HG03378 (cell line): ENCODE measurements around the gene RAB3GAP2.
"Not testable (repeated sequence)": the region's sequence is repeated elsewhere in the genome, so short reads cannot be mapped to it uniquely, and the experiment has no call there.

Experiments
- ATAC-seq: cut with Tn5 transposase; IDR thresholded peaks from one replicate; pipeline ENCODE4 v1.9.1; 2021; ENCODE audit warnings: mild to moderate bottlenecking, moderate library complexity; ENCODE audit not compliant: unreplicated experiment

RAB3GAP2 gene

GRCh38 chr1:220287129-220287528, 14.9 kb upstream of the RAB3GAP2 start:
- no peak for ATAC-seq

DNA sequence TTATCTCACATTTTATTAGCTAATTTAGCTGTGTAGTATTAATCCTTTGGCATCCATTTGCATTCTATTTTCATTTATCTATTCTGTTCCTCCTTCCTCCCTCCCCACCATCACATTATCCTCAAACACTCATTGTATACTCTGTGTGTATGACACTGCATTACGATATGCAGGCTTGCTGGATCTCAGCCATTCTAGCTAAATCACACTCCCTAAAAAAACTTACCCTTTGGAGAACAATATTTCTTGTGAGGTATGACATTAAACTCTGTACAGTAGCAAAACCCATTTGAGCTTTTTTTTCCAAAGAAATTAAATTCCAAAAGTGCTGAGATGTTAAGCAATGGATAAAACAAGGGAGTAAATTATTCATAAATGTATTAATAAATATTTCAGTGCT, 11.4 kb upstream of the RAB3GAP2 start:
- ATAC-seq: no peak

DNA sequence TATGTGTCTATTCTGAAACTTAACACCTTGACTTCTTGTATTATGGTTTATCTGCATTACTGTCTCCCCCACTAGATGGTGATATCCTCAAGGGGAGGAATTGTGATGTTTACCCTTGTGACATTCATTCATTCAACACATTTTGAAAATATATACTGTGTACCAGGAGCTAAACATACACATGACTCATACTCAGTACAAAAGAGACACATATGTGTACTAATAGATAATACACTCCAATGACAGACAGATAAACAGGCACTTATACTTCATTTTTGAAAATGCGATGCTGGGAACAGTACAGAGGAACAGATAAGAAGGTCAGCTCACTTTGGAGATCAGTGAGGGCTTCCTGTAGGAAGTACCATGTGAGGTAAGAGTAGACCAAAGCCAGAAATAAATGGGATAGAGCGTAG, 8.9 kb upstream of the RAB3GAP2 start:
- ATAC-seq: no peak

GRCh38 chr1:220280249-220280648, 8.0 kb upstream of the RAB3GAP2 start:
- no peak for ATAC-seq

DNA sequence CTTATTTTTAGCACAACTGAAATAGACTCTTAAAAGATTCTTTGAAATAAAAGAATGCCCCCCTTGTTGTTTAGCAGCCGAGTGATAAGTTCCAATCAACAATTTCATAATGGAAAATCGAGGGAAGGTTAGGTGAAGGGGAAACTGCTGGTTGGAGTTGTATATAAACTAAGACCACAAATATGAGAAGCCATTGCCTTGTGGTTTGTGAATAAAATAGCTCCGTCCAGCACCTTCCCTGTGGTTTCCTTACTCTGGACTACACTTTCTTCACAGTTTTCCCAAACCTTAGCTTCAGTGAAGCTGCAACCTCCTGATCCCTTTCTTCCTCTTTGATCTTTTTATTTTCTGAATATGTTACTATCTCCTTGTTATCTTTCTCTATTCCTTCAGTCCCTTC, 6.7 kb upstream of the RAB3GAP2 start:
- ATAC-seq: no peak

DNA sequence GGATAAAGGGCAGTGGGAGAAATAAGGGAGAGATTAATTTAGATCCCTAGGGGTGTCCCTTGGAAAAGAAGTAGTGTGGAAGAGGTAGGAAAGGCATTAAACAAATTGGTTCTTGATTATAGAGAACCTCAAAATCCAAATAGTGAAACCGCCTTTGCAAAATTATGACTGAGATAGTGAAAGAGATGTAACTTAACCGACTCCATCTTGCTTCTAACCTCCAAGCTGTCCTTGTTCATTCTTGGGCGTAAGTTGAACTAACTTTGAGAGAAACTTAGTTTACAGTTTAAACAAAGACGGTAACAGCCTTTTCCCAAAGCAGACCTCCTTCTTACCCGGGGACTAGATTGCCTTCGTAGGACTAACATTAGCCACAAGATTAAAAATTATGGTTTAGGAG, 3.2 kb upstream of the RAB3GAP2 start:
- no peak for ATAC-seq

GRCh38 chr1:220274251-220274855, 2.1 kb upstream of the RAB3GAP2 start:
- ATAC-seq: no peak

DNA sequence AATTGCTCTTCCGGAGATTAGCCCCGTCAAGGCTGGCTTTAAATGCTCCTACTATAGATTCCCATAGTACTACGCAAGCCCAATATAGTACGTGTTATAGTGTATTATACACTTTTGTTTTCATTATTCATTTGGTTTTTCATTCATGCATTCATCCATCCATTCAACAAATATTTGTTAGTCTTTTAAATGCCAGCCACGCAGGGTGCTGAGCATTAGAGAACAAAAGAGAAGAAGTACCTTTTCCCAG, 513 bp upstream of the RAB3GAP2 start:
- ATAC-seq: no peak

GRCh38 chr1:220271706-220272046, 577 bp downstream of the RAB3GAP2 start:
- ATAC-seq: no peak

DNA sequence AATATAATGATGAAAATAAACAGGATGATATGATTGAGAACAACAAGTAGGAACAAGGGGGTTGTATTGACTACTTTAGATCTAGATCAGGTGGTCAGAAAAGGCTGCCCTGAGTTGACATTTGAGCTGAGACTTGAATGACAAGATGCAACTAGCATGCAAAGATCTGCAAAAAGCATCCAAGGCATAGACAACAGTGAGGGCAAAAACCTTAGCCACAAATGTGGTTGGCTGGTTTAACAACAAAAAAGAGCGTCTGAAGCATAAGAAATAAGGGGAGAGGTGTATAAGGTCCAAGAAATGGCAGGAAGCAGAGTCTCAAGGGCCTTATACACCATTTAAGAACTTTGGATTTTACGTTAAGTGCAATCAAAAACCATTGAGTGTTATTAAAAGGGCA, 3.2 kb downstream of the RAB3GAP2 start:
- ATAC-seq: no peak

- no peak for ATAC-seq
Measured at GRCh38 chr1:220267630-220268029, 4.6 kb downstream of the RAB3GAP2 start.

DNA sequence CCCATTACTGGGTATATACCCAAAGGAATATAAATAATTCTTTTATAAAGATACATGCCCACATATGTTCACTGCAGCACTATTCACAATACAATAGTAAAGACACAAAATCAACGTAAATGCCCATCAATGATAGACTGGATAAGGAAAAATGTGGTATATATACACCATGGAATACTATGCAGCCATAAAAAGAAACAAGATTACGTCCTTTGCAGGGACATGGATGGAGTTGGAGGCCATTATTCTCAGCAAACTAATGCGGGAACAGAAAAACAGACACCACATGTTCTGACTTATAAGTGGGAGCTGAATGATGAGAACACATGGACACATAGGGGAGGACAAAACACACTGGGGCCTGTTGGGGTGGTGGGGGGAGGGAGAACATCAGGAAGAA, 12.0 kb downstream of the RAB3GAP2 start:
- not testable (repeated sequence) for ATAC-seq

DNA sequence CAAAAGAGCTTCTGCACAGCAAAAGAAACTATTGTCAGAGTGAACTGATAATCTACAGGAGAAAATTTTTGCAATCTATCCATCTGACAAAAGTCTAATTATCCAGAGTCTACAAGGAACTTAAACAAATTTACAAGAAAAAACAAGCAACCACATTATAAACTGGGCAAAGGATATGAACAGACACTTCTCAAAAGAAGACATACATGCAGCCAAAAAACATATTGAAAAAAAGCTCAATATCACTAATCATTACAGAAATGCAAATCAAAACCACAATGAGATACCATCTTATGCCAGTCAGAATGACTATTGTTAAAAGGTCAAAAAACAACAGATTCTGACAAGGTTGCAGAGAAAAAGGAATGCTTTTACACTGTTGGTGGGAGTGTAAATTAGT, 12.5 kb downstream of the RAB3GAP2 start:
- not testable (repeated sequence) for ATAC-seq

DNA sequence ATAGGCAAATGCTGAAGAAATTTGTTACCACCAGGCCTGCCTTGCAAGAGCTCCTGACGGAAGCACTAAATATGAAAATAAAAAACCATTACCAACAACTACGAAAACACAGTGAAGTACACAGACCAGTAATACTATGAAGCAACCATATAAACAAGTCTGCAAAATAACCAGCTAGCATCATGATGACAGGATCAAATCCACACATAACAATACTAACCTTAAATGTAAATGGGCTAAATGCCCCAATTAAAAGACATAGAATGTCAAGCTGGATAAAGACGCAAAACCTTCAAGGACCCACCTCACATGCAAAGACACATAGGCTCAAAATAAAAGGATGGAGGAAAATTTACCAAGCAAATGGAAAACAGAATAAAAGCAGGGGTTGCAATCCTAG, 16.1 kb downstream of the RAB3GAP2 start:
- not testable (repeated sequence) for ATAC-seq

GRCh38 chr1:220255204-220255603, 17.0 kb downstream of the RAB3GAP2 start:
- no peak for ATAC-seq

- not testable (repeated sequence) for ATAC-seq
Measured at GRCh38 chr1:220253290-220253689, 19.0 kb downstream of the RAB3GAP2 start.

GRCh38 chr1:220251272-220251671, 21.0 kb downstream of the RAB3GAP2 start:
- no peak for ATAC-seq

GRCh38 chr1:220250681-220251080, 21.6 kb downstream of the RAB3GAP2 start:
- ATAC-seq: no peak

DNA sequence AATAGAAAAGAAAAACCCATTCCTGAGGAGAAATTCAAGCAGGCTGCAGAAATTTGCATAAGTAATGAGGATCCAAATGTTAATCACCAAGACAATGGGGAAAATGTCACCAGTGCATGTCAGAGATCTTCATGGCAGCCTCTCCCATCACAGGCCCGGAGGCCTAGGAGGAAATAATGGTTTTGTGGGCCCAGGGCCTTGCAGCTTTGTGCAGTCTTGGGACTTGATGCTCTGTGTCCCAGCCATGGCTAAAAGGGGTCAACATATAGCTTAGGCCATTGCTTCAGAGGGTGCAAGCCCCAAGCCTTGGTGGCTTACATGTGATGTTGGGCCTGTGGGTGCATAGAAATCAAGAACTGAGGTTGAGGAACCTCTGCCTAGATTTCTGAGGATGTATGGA, 22.7 kb downstream of the RAB3GAP2 start:
- no peak for ATAC-seq

- ATAC-seq: not testable (repeated sequence)
Measured at GRCh38 chr1:220248715-220249265, 23.5 kb downstream of the RAB3GAP2 start.

GRCh38 chr1:220245900-220246299, 26.4 kb downstream of the RAB3GAP2 start:
- not testable (repeated sequence) for ATAC-seq

- no peak for ATAC-seq
Measured at GRCh38 chr1:220243947-220244346, 28.3 kb downstream of the RAB3GAP2 start.

- ATAC-seq: peak; percentile 46
Measured at GRCh38 chr1:220241072-220241663, 31.1 kb downstream of the RAB3GAP2 start.
